ENCODE data around the gene PIP5K1B.

DNA sequence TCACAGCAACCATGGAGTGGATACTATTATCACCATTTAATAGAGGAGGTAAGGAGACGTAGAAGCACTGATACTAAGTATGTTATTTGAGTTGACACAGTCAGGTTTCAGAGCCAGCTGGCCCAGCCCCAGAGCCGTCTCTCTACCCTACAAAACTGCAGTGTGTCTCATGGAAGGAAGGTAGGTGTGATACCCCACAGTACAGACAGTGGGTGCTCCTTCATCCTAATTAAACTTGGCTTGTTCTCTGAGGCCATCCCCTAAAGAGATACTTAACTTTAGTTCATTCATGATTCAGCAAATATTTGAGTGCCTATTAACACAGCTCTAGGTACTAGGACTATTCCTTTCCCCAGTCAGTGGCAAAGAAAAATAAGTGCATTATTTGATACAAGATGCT is 22.6 kb downstream of the PIP5K1B start:
- TF ChIP-seq, protein P1, sequence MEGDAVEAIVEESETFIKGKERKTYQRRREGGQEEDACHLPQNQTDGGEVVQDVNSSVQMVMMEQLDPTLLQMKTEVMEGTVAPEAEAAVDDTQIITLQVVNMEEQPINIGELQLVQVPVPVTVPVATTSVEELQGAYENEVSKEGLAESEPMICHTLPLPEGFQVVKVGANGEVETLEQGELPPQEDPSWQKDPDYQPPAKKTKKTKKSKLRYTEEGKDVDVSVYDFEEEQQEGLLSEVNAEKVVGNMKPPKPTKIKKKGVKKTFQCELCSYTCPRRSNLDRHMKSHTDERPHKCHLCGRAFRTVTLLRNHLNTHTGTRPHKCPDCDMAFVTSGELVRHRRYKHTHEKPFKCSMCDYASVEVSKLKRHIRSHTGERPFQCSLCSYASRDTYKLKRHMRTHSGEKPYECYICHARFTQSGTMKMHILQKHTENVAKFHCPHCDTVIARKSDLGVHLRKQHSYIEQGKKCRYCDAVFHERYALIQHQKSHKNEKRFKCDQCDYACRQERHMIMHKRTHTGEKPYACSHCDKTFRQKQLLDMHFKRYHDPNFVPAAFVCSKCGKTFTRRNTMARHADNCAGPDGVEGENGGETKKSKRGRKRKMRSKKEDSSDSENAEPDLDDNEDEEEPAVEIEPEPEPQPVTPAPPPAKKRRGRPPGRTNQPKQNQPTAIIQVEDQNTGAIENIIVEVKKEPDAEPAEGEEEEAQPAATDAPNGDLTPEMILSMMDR (IDR thresholded peaks at IDR 0.05; ENCODE audit: extremely low read depth in 1 of 2, insufficient read depth in 1 of 2, low read depth in 1 of 2, low read length in 2 of 2) = no peak
- TF ChIP-seq MYC (IDR thresholded peaks at IDR 0.05; ENCODE audit: low read depth, low read length) = no peak
- TF ChIP-seq POLR2AphosphoS5 (IDR thresholded peaks at IDR 0.05; ENCODE audit: insufficient read depth, low read depth, low read length) = no peak
- TF ChIP-seq POLR2A (IDR thresholded peaks at IDR 0.05; ENCODE audit: low read depth, low read length) = no peak
- no peak for TF ChIP-seq FOS (IDR thresholded peaks at IDR 0.05; ENCODE audit: borderline replicate concordance, insufficient read depth, low read length)
- TF ChIP-seq EZH2 (IDR thresholded peaks at IDR 0.05; ENCODE audit: borderline replicate concordance, low read depth, low read length, severe bottlenecking) = no peak
- TF ChIP-seq, protein P2, sequence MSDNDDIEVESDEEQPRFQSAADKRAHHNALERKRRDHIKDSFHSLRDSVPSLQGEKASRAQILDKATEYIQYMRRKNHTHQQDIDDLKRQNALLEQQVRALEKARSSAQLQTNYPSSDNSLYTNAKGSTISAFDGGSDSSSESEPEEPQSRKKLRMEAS (IDR thresholded peaks at IDR 0.05; ENCODE audit: insufficient read depth, insufficient read length) = no peak
- no peak for TF ChIP-seq GATA2 (IDR thresholded peaks at IDR 0.05; ENCODE audit: insufficient read depth, insufficient read length, low read depth, low read length)
